GM10248 (cell line): ENCODE measurements around the gene MEF2C.

Experiments used
- CTCF ChIA-PET: fragments of 300-600 bp; sonication (Branson Sonifier 250); formaldehyde crosslinking; extraction: SDS; loops from one replicate; lab custom pipeline; 2021; ENCODE audit warnings: antibody characterized with exemption; lab: Yijun Ruan, JAX
- POLR2A ChIA-PET: fragments of 350-650 bp; sonication (Branson Sonifier 250); formaldehyde crosslinking; extraction: SDS; loops from one replicate; lab custom pipeline; 2020; ENCODE audit warnings: antibody characterized with exemption; lab: Yijun Ruan, JAX
- DNase-seq: peaks from one replicate; pipeline ENCODE4 v3.0.0; 2012; ENCODE audit errors: extremely low spot score
- CTCF ChIP-seq: IDR thresholded peaks from 2 replicates; pipeline ENCODE4 v1.5.1; 2012; ENCODE audit warnings: mild to moderate bottlenecking, low read depth; ENCODE audit errors: extremely low read depth, missing control alignments, control extremely low read depth

MEF2C gene

GRCh38 chr5:88691945-88692868 is 190.8 kb downstream of the MEF2C start:
- CTCF ChIA-PET, result interaction anchor here (0.8 to 5.5 kb wide), 20 partner anchors 11 to 1573 kb away, joined by 3 to 74 read pairs (median 6); no protein-coding TSS in a partner anchor
- no peak for DNase-seq
- POLR2A ChIA-PET, result no interaction called here
- no peak for TF ChIP-seq CTCF

- no peak for TF ChIP-seq CTCF
- DNase-seq, result no peak
- CTCF ChIA-PET, result interaction anchor here (0.6 to 5.5 kb wide), 40 partner anchors 11 to 1811 kb away, joined by 3 to 74 read pairs (median 4); partner anchors contain the start of gene CCNH
- POLR2A ChIA-PET, result no interaction called here
Observed at GRCh38 chr5:88691230-88691582, 191.8 kb downstream of the MEF2C start.

GRCh38 chr5:88690409-88691229 is 192.4 kb downstream of the MEF2C start:
- ChIA-PET POLR2A (no interaction called here), CTCF (interaction anchor here (0.6 to 5.5 kb wide), 44 partner anchors 10 to 1810 kb away, joined by 3 to 74 read pairs (median 4); partner anchors contain the start of gene CCNH)
- peak; percentile 81 for DNase-seq
- TF ChIP-seq CTCF, result peak; percentile 97

GRCh38 chr5:88689668-88690408 is 193.1 kb downstream of the MEF2C start:
- TF ChIP-seq CTCF, result no peak
- ChIA-PET CTCF (interaction anchor here (0.6 to 5.5 kb wide), 22 partner anchors 9 to 1809 kb away, joined by 3 to 74 read pairs (median 7); partner anchors contain the start of gene CCNH), POLR2A (no interaction called here)
- no peak for DNase-seq

- POLR2A ChIA-PET, result no interaction called here
- CTCF ChIA-PET, result interaction anchor here (0.6 to 5.5 kb wide), 10 partner anchors 9 to 1698 kb away, joined by 3 to 74 read pairs (median 24); partner anchors contain the start of gene CCNH
- no peak for DNase-seq
- no peak for TF ChIP-seq CTCF
Observed at GRCh38 chr5:88688984-88689667, 193.9 kb downstream of the MEF2C start.
